Adrenal gland (tissue), 12 donors: ENCODE data around the gene RPL7L1. TPM values are rescaled to one million over a fixed set of nuclear protein-coding genes. Genes with fewer than 3 reads are reported as not detected.

ENCODE experiments used
- DNase-seq, 7 donors: peaks; one replicate each; pipeline ENCODE4 v3.0.0-alpha.2; 2019 to 2020
- H3K27ac ChIP-seq, 5 donors: fragments of 200-600 bp; sonication (generic) in 4 of 5; 1 replicate in 3 of 5; 2 replicates in 2 of 5; pipeline versions ENCODE4 v1.5.1 to v1.8.0; 2016 to 2020; ENCODE audit warnings: mild to moderate bottlenecking in 1 of 5
- H3K27me3 ChIP-seq: fragments of 200-600 bp; 2 replicates; pipeline ENCODE4 v1.8.0; 2021
- H3K36me3 ChIP-seq, 2 donors: fragments of 200-600 bp; replicated peaks in 1 of 2; 1 replicate in 1 of 2; 2 replicates in 1 of 2; pipeline versions ENCODE4 v1.5.1 to v1.8.0; 2018 to 2022
- H3K4me1 ChIP-seq, 2 donors: fragments of 200-600 bp; replicated peaks in 1 of 2; 1 replicate in 1 of 2; 2 replicates in 1 of 2; pipeline versions ENCODE4 v1.5.1 to v1.8.0; 2018 to 2021
- H3K4me3 ChIP-seq, 4 donors: fragments of 200-600 bp; sonication (generic) in 3 of 4; one replicate each; pipeline ENCODE4 v1.5.1; 2016 to 2018
- H3K9me3 ChIP-seq, 3 donors: fragments of 200-600 bp; sonication (generic) in 1 of 3; replicated peaks in 1 of 3; 1 replicate in 2 of 3; 2 replicates in 1 of 3; pipeline versions ENCODE4 v1.5.1 to v1.8.0; 2016 to 2021
- POLR2A ChIP-seq, 2 donors: fragments of 450-650 bp; IDR thresholded peaks; one replicate each; pipeline ENCODE4 v1.6.1; 2017; ENCODE audit warnings: antibody characterized with exemption in 2 of 2, mild to moderate bottlenecking in 2 of 2, moderate library complexity in 1 of 2
- WGBS, 4 donors: extraction: QIAGEN DNeasy Blood & Tissue Kit in 2 of 4; methylation state at CpG; one replicate each; pipeline versions ENCODE4 v1.1.5 to v1.1.7; 2013 to 2017; 5-methylcytosine and 5-hydroxymethylcytosine counted together
- intact Hi-C, 2 donors: fragments of 100-400 bp; cut with DNase I; formaldehyde crosslinking; loops; one replicate each; pipeline versions ENCODE4 v1.14.1 to v1.15.0; 2022 to 2023
- polyA plus RNA-seq, 3 donors: library from polyadenylated mRNA; stranded (reverse); fragments of 200-250 nt in 2 of 3; fragments of 350-450 nt in 1 of 3; fragmentation: Illumina TruSeq in 1 of 3; extraction: RNeasy Lipid Tissue Mini Kit (QIAGEN cat#74804) in 1 of 3; gene quantifications; one replicate each; pipeline ENCODE4 v1.2.3, GENCODE V29; 2013 to 2014
- total RNA-seq, 9 donors: library from RNA; depleted of rRNA in 4 of 9; stranded (reverse); fragments of >200 nt in 4 of 9; fragments of 120-200 nt in 1 of 9; fragmentation: NEBNext Ultra II Directional in 1 of 9; extraction: Animal tissue kit (Norgen Biotek cat#: 25700) in 1 of 9; gene quantifications; one replicate each; pipeline versions ENCODE4 v1.1.0 to v1.2.4, GENCODE V29; 2013 to 2023
- TF ChIP-seq, protein P1 (sequence below), 6 experiments: fragments of 450-650 bp in 4 of 6; fragments of 200-600 bp in 2 of 6; sonication (generic) in 1 of 6; IDR thresholded peaks; 1 replicate in 5 of 6; 2 replicates in 1 of 6; pipeline versions ENCODE4 v1.5.1 to v1.8.0; 2016 to 2021; ENCODE audit warnings: antibody characterized with exemption in 6 of 6, mild to moderate bottlenecking in 2 of 6, moderate library complexity in 1 of 6
- donor health status: healthy with polysubstance abuse.
- donor health status: Bipolar disorder and iron deficiency.
- donor health status: DM: yes; HTN: yes; CAD: no.
- donor health status: DM: no; HTN: no; CAD: no.
- donor health status: DM: no; HTN: no; CAD: no.
- donor health status: DM: yes; HTN: yes; CAD: no.

Gene RPL7L1
- total and polyA plus RNA-seq, 12 donors, result 33.3 to 130 (median 94.1) TPM

DNA sequence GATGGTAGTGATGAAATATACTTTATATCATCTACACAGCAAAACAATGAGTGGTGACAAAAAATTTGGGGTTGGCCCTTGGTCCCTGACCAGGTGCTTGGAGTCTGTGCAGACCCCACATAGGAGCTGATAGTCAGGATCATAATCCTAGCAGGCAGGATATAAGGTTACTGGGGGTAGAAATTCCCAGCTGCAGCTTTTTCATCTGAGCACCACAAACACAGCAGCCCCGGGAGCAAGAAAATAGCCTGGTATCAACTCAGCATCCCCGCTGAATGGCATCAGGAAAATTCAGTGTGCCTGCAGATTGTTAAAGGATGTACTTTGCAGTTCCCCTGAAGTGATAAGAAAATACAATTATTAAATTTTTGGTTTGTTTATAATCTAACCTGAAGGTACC is 27.8 kb upstream of the RPL7L1 start:
- Histone ChIP-seq H3K27ac (no peak overlapping the region), H3K9me3 (no peaks in the 10 kb centered on the region), H3K4me3 (no peak overlapping the region), H3K4me1 (no peaks in the 10 kb centered on the region), H3K27me3 (no peaks in the 10 kb centered on the region), H3K36me3 (peaks cover 0 to 33% of the 10 kb centered on the region in 2 donors)
- intact Hi-C loops, result no loop called here
- no peak for DNase-seq
- WGBS, 4 donors, result 91 to 100% (median 94%) methylated on average over 2 of the region's 2 CpGs
- no peak for TF ChIP-seq POLR2A (IDR thresholded peaks at IDR 0.05)
- TF ChIP-seq, protein P1, sequence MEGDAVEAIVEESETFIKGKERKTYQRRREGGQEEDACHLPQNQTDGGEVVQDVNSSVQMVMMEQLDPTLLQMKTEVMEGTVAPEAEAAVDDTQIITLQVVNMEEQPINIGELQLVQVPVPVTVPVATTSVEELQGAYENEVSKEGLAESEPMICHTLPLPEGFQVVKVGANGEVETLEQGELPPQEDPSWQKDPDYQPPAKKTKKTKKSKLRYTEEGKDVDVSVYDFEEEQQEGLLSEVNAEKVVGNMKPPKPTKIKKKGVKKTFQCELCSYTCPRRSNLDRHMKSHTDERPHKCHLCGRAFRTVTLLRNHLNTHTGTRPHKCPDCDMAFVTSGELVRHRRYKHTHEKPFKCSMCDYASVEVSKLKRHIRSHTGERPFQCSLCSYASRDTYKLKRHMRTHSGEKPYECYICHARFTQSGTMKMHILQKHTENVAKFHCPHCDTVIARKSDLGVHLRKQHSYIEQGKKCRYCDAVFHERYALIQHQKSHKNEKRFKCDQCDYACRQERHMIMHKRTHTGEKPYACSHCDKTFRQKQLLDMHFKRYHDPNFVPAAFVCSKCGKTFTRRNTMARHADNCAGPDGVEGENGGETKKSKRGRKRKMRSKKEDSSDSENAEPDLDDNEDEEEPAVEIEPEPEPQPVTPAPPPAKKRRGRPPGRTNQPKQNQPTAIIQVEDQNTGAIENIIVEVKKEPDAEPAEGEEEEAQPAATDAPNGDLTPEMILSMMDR (IDR thresholded peaks at IDR 0.05), result no peak

DNA sequence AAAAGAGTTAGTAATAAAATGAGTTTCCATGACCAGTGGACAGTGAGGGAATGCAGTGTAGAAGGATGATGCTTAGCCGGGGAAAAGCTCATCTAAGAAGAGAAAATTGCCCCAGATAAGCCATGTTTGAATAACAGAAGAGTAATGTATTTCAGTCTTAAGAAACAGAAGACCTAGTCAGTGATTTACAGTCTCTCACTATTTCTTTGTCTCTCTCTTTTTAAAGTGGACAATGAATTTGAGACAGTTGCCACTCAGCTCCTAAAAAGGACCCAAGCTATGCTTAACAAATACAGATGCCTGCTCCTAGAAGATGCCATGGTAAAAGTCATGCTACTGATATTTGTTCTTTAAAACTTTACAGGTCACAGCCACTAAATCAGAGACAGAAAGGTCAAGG is 19.4 kb upstream of the RPL7L1 start:
- Histone ChIP-seq H3K27ac (no peak overlapping the region), H3K36me3 (peaks cover 0 to 92% of the 10 kb centered on the region in 2 donors), H3K27me3 (no peaks in the 10 kb centered on the region), H3K4me3 (no peak overlapping the region), H3K9me3 (no peaks in the 10 kb centered on the region), H3K4me1 (peaks cover 0 to 8% of the 10 kb centered on the region in 2 donors)
- 91 to 100% (median 94%) methylated on average over 1 of the region's 1 CpG for whole genome bisulfite sequencing, 4 donors
- no peak for DNase-seq
- TF ChIP-seq, protein P1 (IDR thresholded peaks at IDR 0.05), result no peak
- TF ChIP-seq POLR2A (IDR thresholded peaks at IDR 0.05), result no peak
- intact Hi-C loops, result no loop called here

DNA sequence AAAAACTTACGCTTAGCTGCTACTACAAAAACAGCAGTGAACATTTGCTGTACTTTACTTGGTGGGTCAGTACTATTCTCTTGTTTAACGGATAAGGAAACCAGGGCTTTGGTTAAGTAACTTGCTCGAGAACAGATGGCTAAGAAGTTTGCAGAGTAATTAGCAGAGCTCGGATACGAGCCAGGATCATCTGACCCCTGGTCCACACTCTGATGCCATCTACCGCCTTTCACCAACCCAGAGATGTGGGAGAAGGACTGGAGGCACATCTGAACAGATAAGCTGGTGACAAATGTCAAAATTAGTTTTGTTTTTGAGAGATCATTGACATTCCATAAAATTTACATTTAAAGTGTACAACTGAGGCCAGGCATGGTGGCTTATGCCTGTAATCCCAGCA is 18.9 kb upstream of the RPL7L1 start:
- peaks cover 0 to 96% of the 10 kb centered on the region in 2 donors for H3K36me3 ChIP-seq
- no peaks in the 10 kb centered on the region for H3K9me3 ChIP-seq
- H3K27ac ChIP-seq, result no peak overlapping the region
- no peak for DNase-seq
- 90 to 97% (median 96%) methylated on average over 6 of the region's 6 CpGs for WGBS, 4 donors
- TF ChIP-seq, protein P1 (IDR thresholded peaks at IDR 0.05), result no peak
- no peak for TF ChIP-seq POLR2A (IDR thresholded peaks at IDR 0.05)
- no peak overlapping the region for H3K4me3 ChIP-seq
- intact Hi-C loops, result no loop called here
- no peaks in the 10 kb centered on the region for H3K27me3 ChIP-seq
- peaks cover 0 to 8% of the 10 kb centered on the region in 2 donors for H3K4me1 ChIP-seq

DNA sequence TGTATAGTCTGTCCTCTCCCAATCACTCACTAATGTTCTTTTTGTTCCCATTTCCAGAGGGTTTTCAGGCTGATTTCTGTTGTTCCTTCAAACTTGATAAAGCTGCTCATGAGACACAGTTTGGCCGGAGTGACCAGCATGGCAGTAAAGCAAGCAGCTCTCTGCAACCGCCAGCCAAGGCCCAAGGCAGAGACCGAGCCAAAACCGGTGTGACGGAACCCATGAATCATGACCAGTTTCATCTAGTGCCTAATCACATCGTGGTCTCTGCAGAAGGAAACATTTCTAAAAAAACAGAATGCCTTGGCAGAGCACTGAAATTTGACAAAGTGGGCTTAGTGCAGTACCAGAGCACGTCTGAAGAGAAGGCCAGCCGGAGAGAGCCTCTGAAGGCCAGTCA is 14.8 kb upstream of the RPL7L1 start:
- peaks cover 0 to 88% of the 10 kb centered on the region in 2 donors for H3K36me3 ChIP-seq
- H3K4me1 ChIP-seq, result peaks cover 0 to 8% of the 10 kb centered on the region in 2 donors
- H3K27ac ChIP-seq, result peak overlapping the region in 3 of 5 donors; percentile 35 to 59 (median 54)
- TF ChIP-seq POLR2A (IDR thresholded peaks at IDR 0.05), result no peak
- TF ChIP-seq, protein P1 (IDR thresholded peaks at IDR 0.05), result no peak
- H3K9me3 ChIP-seq, result no peaks in the 10 kb centered on the region
- intact Hi-C loops, result no loop called here
- H3K27me3 ChIP-seq, result no peaks in the 10 kb centered on the region
- WGBS, 4 donors, result 26 to 55% (median 51%) methylated on average over 8 of the region's 8 CpGs
- DNase-seq, result peak; percentile 72 to 88 (median 87)
- H3K4me3 ChIP-seq, result no peak overlapping the region
